ENCODE results near the gene MOB3A.

Gene MOB3A

GRCh38 chr19:2062770-2063169, 33.4 kb downstream of the MOB3A start:
- H3K27me3 ChIP-seq (ENCODE audit: control insufficient read depth, insufficient read depth, low read length) = no peaks in the 10 kb centered on the region
- no peak overlapping the region for H3K27ac ChIP-seq (ENCODE audit: low read depth, low read length)
- H3K9ac ChIP-seq (ENCODE audit: low read depth, low read length) = no peak overlapping the region
- H3K4me3 ChIP-seq (ENCODE audit: low read depth, low read length) = no peak overlapping the region
- no peaks in the 10 kb centered on the region for H3K9me3 ChIP-seq (ENCODE audit: control insufficient read depth, insufficient read depth, low read length)
- no peaks in the 10 kb centered on the region for H3K36me3 ChIP-seq (ENCODE audit: control insufficient read depth, insufficient read depth, low read length)
- peaks cover 18% of the 10 kb centered on the region for H3K4me1 ChIP-seq (ENCODE audit: control insufficient read depth, insufficient read depth, low read length)

- no peak overlapping the region for H3K9ac ChIP-seq (ENCODE audit: low read depth, low read length)
- H3K9me3 ChIP-seq (ENCODE audit: control insufficient read depth, insufficient read depth, low read length) = no peaks in the 10 kb centered on the region
- no peaks in the 10 kb centered on the region for H3K36me3 ChIP-seq (ENCODE audit: control insufficient read depth, insufficient read depth, low read length)
- peak overlapping the region; percentile 62 for H3K4me3 ChIP-seq (ENCODE audit: low read depth, low read length)
- H3K4me1 ChIP-seq (ENCODE audit: control insufficient read depth, insufficient read depth, low read length) = peaks cover 18% of the 10 kb centered on the region
- peak overlapping the region; percentile 84 for H3K27ac ChIP-seq (ENCODE audit: low read depth, low read length)
- no peaks in the 10 kb centered on the region for H3K27me3 ChIP-seq (ENCODE audit: control insufficient read depth, insufficient read depth, low read length)
Measured at GRCh38 chr19:2062389-2062729, 33.8 kb downstream of the MOB3A start.

- Histone ChIP-seq H3K27me3 (ENCODE audit: control insufficient read depth, insufficient read depth, low read length) (no peaks in the 10 kb centered on the region), H3K9me3 (ENCODE audit: control insufficient read depth, insufficient read depth, low read length) (no peaks in the 10 kb centered on the region), H3K4me3 (ENCODE audit: low read depth, low read length) (peak overlapping the region; percentile 63), H3K4me1 (ENCODE audit: control insufficient read depth, insufficient read depth, low read length) (peaks cover 18% of the 10 kb centered on the region), H3K27ac (ENCODE audit: low read depth, low read length) (peak overlapping the region; percentile 90), H3K36me3 (ENCODE audit: control insufficient read depth, insufficient read depth, low read length) (no peaks in the 10 kb centered on the region), H3K9ac (ENCODE audit: low read depth, low read length) (peak overlapping the region; percentile 47)
Measured at GRCh38 chr19:2061495-2062388, 34.4 kb downstream of the MOB3A start.

- no peaks in the 10 kb centered on the region for H3K9me3 ChIP-seq (ENCODE audit: control insufficient read depth, insufficient read depth, low read length)
- peaks cover 18% of the 10 kb centered on the region for H3K4me1 ChIP-seq (ENCODE audit: control insufficient read depth, insufficient read depth, low read length)
- peak overlapping the region; percentile 90 for H3K27ac ChIP-seq (ENCODE audit: low read depth, low read length)
- no peak overlapping the region for H3K9ac ChIP-seq (ENCODE audit: low read depth, low read length)
- no peaks in the 10 kb centered on the region for H3K36me3 ChIP-seq (ENCODE audit: control insufficient read depth, insufficient read depth, low read length)
- no peaks in the 10 kb centered on the region for H3K27me3 ChIP-seq (ENCODE audit: control insufficient read depth, insufficient read depth, low read length)
- H3K4me3 ChIP-seq (ENCODE audit: low read depth, low read length) = peak overlapping the region; percentile 63
Measured at GRCh38 chr19:2060884-2061494, 35.1 kb downstream of the MOB3A start.

GRCh38 chr19:2059422-2060201, 36.5 kb downstream of the MOB3A start:
- no peaks in the 10 kb centered on the region for H3K36me3 ChIP-seq (ENCODE audit: control insufficient read depth, insufficient read depth, low read length)
- H3K27me3 ChIP-seq (ENCODE audit: control insufficient read depth, insufficient read depth, low read length) = no peaks in the 10 kb centered on the region
- no peaks in the 10 kb centered on the region for H3K9me3 ChIP-seq (ENCODE audit: control insufficient read depth, insufficient read depth, low read length)
- no peak overlapping the region for H3K4me3 ChIP-seq (ENCODE audit: low read depth, low read length)
- no peak overlapping the region for H3K9ac ChIP-seq (ENCODE audit: low read depth, low read length)
- peaks cover 18% of the 10 kb centered on the region for H3K4me1 ChIP-seq (ENCODE audit: control insufficient read depth, insufficient read depth, low read length)
- H3K27ac ChIP-seq (ENCODE audit: low read depth, low read length) = peak overlapping the region; percentile 48

- Histone ChIP-seq H3K36me3 (ENCODE audit: control insufficient read depth, insufficient read depth, low read length) (no peaks in the 10 kb centered on the region), H3K27ac (ENCODE audit: low read depth, low read length) (no peak overlapping the region), H3K4me1 (ENCODE audit: control insufficient read depth, insufficient read depth, low read length) (peaks cover 18% of the 10 kb centered on the region), H3K4me3 (ENCODE audit: low read depth, low read length) (no peak overlapping the region), H3K9ac (ENCODE audit: low read depth, low read length) (no peak overlapping the region), H3K9me3 (ENCODE audit: control insufficient read depth, insufficient read depth, low read length) (no peaks in the 10 kb centered on the region), H3K27me3 (ENCODE audit: control insufficient read depth, insufficient read depth, low read length) (no peaks in the 10 kb centered on the region)
Measured at GRCh38 chr19:2058570-2059421, 37.3 kb downstream of the MOB3A start.

- Histone ChIP-seq H3K27me3 (ENCODE audit: control insufficient read depth, insufficient read depth, low read length) (no peaks in the 10 kb centered on the region), H3K4me3 (ENCODE audit: low read depth, low read length) (no peak overlapping the region), H3K27ac (ENCODE audit: low read depth, low read length) (no peak overlapping the region), H3K9me3 (ENCODE audit: control insufficient read depth, insufficient read depth, low read length) (no peaks in the 10 kb centered on the region), H3K36me3 (ENCODE audit: control insufficient read depth, insufficient read depth, low read length) (no peaks in the 10 kb centered on the region), H3K4me1 (ENCODE audit: control insufficient read depth, insufficient read depth, low read length) (peaks cover 18% of the 10 kb centered on the region), H3K9ac (ENCODE audit: low read depth, low read length) (no peak overlapping the region)
Measured at GRCh38 chr19:2057484-2058469, 38.3 kb downstream of the MOB3A start.

GRCh38 chr19:2056837-2057192, 39.3 kb downstream of the MOB3A start:
- no peaks in the 10 kb centered on the region for H3K36me3 ChIP-seq (ENCODE audit: control insufficient read depth, insufficient read depth, low read length)
- H3K9me3 ChIP-seq (ENCODE audit: control insufficient read depth, insufficient read depth, low read length) = no peaks in the 10 kb centered on the region
- peaks cover 8% of the 10 kb centered on the region; the same call in 1 of the 2 replicates for H3K4me1 ChIP-seq (ENCODE audit: control insufficient read depth, insufficient read depth, low read length)
- H3K27ac ChIP-seq (ENCODE audit: low read depth, low read length) = no peak overlapping the region
- H3K9ac ChIP-seq (ENCODE audit: low read depth, low read length) = no peak overlapping the region
- no peaks in the 10 kb centered on the region for H3K27me3 ChIP-seq (ENCODE audit: control insufficient read depth, insufficient read depth, low read length)
- H3K4me3 ChIP-seq (ENCODE audit: low read depth, low read length) = no peak overlapping the region

- Histone ChIP-seq H3K27me3 (ENCODE audit: control insufficient read depth, insufficient read depth, low read length) (no peaks in the 10 kb centered on the region), H3K9ac (ENCODE audit: low read depth, low read length) (no peak overlapping the region), H3K36me3 (ENCODE audit: control insufficient read depth, insufficient read depth, low read length) (no peaks in the 10 kb centered on the region), H3K9me3 (ENCODE audit: control insufficient read depth, insufficient read depth, low read length) (no peaks in the 10 kb centered on the region), H3K4me3 (ENCODE audit: low read depth, low read length) (no peak overlapping the region), H3K27ac (ENCODE audit: low read depth, low read length) (peak overlapping the region; percentile 27), H3K4me1 (ENCODE audit: control insufficient read depth, insufficient read depth, low read length) (peaks cover 8% of the 10 kb centered on the region; the same call in 1 of the 2 replicates)
Measured at GRCh38 chr19:2055931-2056836, 39.9 kb downstream of the MOB3A start.
